Measurements from ENCODE around the gene PAPOLG.
A peak's percentile ranks its signal among the peaks of the same experiment; 100 is the strongest.

GRCh38 chr2:60794271-60794863 lies 38.3 kb downstream of the PAPOLG start:
- TF ChIP-seq CTCF (IDR thresholded peaks at IDR 0.05; ENCODE audit: extremely low read depth in 1 of 2, insufficient read depth in 1 of 2, low read depth in 1 of 2, low read length in 2 of 2) (peak; percentile 23 to 25), EZH2 (IDR thresholded peaks at IDR 0.05; ENCODE audit: borderline replicate concordance, low read depth, low read length, severe bottlenecking) (no peak), POLR2A (IDR thresholded peaks at IDR 0.05; ENCODE audit: low read depth, low read length) (no peak), MAX (IDR thresholded peaks at IDR 0.05; ENCODE audit: insufficient read depth, insufficient read length) (no peak), GATA2 (IDR thresholded peaks at IDR 0.05; ENCODE audit: insufficient read depth, insufficient read length, low read depth, low read length) (no peak), MYC (IDR thresholded peaks at IDR 0.05; ENCODE audit: low read depth, low read length) (no peak), FOS (IDR thresholded peaks at IDR 0.05; ENCODE audit: borderline replicate concordance, insufficient read depth, low read length) (no peak), POLR2AphosphoS5 (IDR thresholded peaks at IDR 0.05; ENCODE audit: insufficient read depth, low read depth, low read length) (no peak), JUN (IDR thresholded peaks at IDR 0.05; ENCODE audit: borderline replicate concordance, insufficient read depth, insufficient read length, low read depth) (no peak)
